Thyroid gland (tissue), 4 donors: ENCODE data around the gene XKR8.

Source experiments
- CTCF ChIP-seq, 6 experiments: fragments of 200-600 bp in 3 of 6; fragments of 450-650 bp in 3 of 6; sonication (generic) in 3 of 6; IDR thresholded peaks; one replicate each; pipeline ENCODE4 v1.5.1; 2016 to 2019; ENCODE audit warnings: antibody characterized with exemption in 6 of 6, mild to moderate bottlenecking in 2 of 6, inconsistent platforms in 1 of 6, moderate library complexity in 1 of 6
- POLR2A ChIP-seq, 2 donors: fragments of 450-650 bp; IDR thresholded peaks; one replicate each; pipeline ENCODE4 v1.6.1; 2017; ENCODE audit warnings: antibody characterized with exemption in 2 of 2, mild to moderate bottlenecking in 2 of 2, moderate library complexity in 1 of 2

DNA sequence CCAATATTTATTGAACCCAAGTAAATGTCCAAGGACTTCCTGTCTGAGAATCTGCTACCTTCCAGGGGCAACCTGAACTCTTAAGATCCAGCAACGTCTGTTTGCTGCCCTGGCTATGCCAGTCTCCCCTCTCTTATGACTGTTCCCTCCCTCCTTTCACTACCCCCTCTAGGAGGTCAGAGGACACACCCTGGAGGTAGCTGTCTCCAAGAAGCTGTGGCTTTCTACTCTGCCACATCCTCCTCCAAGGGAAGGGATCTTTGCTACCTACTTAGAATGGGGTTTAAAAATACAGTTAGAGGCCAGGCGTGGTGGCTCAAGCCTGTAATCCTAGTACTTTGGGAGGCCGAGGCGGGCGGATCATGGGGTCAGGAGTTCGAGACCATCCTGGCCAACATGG, 28.6 kb upstream of the XKR8 start:
- TF ChIP-seq CTCF (IDR thresholded peaks at IDR 0.05) (no peak), POLR2A (IDR thresholded peaks at IDR 0.05) (no peak)
